Adrenal gland (tissue), 5 donors: ENCODE data around the gene TMEM163.

Source experiments
- POLR2A ChIP-seq, 2 donors: fragments of 450-650 bp; IDR thresholded peaks; one replicate each; pipeline ENCODE4 v1.6.1; 2017; ENCODE audit warnings: antibody characterized with exemption in 2 of 2, mild to moderate bottlenecking in 2 of 2, moderate library complexity in 1 of 2
- TF ChIP-seq, protein P1 (sequence below), 6 experiments: fragments of 450-650 bp in 4 of 6; fragments of 200-600 bp in 2 of 6; sonication (generic) in 1 of 6; IDR thresholded peaks; 1 replicate in 5 of 6; 2 replicates in 1 of 6; pipeline versions ENCODE4 v1.5.1 to v1.8.0; 2016 to 2021; ENCODE audit warnings: antibody characterized with exemption in 6 of 6, mild to moderate bottlenecking in 2 of 6, moderate library complexity in 1 of 6
- donor health status: DM: no; HTN: no; CAD: no.

- TF ChIP-seq, protein P1, sequence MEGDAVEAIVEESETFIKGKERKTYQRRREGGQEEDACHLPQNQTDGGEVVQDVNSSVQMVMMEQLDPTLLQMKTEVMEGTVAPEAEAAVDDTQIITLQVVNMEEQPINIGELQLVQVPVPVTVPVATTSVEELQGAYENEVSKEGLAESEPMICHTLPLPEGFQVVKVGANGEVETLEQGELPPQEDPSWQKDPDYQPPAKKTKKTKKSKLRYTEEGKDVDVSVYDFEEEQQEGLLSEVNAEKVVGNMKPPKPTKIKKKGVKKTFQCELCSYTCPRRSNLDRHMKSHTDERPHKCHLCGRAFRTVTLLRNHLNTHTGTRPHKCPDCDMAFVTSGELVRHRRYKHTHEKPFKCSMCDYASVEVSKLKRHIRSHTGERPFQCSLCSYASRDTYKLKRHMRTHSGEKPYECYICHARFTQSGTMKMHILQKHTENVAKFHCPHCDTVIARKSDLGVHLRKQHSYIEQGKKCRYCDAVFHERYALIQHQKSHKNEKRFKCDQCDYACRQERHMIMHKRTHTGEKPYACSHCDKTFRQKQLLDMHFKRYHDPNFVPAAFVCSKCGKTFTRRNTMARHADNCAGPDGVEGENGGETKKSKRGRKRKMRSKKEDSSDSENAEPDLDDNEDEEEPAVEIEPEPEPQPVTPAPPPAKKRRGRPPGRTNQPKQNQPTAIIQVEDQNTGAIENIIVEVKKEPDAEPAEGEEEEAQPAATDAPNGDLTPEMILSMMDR (IDR thresholded peaks at IDR 0.05): no peak
- no peak for TF ChIP-seq POLR2A (IDR thresholded peaks at IDR 0.05)
Measured at GRCh38 chr2:134436706-134437105, 282.1 kb downstream of the TMEM163 start.
